Neuron (in vitro differentiated cells): Measurements from ENCODE around the gene WWC1.

Source experiments
- H2AFZ ChIP-seq: one replicate; pipeline ENCODE4 v1.6.1; 2013; ENCODE audit warnings: low read depth, mild to moderate bottlenecking, inconsistent platforms, low read length, moderate library complexity
- H3K27me3 ChIP-seq: one replicate; pipeline ENCODE4 v1.6.1; 2013; ENCODE audit warnings: low read length; ENCODE audit not compliant: insufficient read depth
- H3K36me3 ChIP-seq: one replicate; pipeline ENCODE4 v1.6.1; 2013; ENCODE audit warnings: low read length; ENCODE audit not compliant: insufficient read depth
- H3K4me1 ChIP-seq: one replicate; pipeline ENCODE4 v1.6.1; 2013; ENCODE audit warnings: low read length; ENCODE audit not compliant: insufficient read depth
- H3K4me3 ChIP-seq: 2 replicates; pipeline ENCODE4 v1.5.1; 2013; ENCODE audit warnings: mild to moderate bottlenecking, low read length, moderate library complexity
- H3K9me3 ChIP-seq: one replicate; pipeline ENCODE4 v1.6.1; 2013; ENCODE audit warnings: low read length

WWC1 gene

DNA sequence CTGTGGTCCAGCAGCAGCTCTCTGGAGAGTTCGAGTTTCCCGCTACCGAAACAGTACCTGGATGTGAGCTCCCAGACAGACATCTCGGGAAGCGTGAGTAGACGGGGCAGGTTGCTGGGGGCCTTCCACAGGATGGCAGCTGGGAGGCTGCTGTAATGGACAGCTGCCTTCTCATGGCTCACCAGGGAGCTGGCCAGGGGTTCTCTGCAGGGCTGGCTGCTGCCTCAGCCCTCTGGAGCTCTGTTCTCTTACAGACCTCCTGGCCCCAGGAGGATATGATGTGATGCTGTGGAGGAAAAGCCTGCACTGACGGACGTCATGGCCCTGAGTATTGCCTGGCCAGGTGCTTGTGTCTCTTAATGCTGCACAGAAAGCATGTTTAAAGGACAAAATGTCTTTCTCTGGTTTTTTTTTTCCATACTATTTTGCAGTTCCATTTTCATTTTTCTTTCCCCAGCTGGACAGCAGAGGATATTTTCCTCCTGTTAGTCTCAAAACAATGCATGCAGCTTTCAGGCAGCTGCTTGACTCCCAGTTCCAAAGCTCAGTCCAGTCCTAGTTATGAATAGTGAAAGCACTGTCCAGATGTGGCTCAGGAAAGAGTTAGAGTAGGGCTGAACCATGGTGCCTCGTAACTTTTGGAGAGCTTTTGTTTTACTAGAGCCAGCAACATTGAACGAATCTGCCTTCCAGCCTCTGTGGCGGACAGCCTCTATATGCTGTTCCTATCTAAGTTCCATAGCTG, 117.3 kb downstream of the WWC1 start:
- Histone ChIP-seq H3K4me3 (no peak overlapping the region), H3K9me3 (no peaks in the 10 kb centered on the region), H2AFZ (no peak overlapping the region), H3K27me3 (no peaks in the 10 kb centered on the region), H3K36me3 (peaks cover 51% of the 10 kb centered on the region), H3K4me1 (peaks cover 9% of the 10 kb centered on the region)

DNA sequence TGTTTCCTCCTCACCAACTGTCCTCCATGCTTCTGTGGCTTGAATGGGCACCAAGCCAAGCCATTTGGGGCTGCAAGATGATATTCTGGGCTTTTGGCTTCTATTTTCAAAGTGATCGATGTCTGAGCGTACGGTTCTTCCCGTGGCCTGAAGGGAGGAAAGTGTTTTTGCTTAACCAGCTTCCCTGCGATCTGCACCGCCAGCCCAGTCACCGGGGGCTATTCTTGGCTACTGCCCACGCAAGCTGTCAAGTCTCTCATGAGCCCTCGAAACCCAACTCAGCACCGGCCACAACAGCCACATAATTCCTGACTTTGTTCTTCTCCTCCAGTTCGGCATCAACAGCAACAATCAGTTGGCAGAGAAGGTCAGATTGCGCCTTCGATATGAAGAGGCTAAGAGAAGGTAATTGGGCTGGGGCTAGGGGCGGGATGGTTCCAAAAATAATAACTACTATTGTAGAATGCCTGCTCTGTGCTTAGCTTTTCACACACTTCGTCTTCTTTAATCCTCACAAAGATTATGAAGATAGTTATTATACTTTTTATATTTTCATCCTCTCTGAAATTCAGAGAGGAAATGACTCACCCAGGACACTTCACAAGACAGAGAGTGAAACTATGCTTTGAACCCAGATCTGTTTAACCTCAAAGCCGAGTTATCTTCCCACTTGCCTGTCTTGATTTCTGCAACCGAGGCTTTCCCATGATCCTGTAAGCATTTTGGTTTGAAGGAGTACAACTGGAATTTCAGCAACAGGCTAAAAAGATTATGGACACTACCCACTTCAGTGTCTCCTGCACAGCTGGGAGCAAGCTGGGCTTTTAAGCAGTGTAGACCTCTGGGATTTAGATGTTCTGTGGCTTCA, 118.4 kb downstream of the WWC1 start:
- H3K4me3 ChIP-seq: no peak overlapping the region

DNA sequence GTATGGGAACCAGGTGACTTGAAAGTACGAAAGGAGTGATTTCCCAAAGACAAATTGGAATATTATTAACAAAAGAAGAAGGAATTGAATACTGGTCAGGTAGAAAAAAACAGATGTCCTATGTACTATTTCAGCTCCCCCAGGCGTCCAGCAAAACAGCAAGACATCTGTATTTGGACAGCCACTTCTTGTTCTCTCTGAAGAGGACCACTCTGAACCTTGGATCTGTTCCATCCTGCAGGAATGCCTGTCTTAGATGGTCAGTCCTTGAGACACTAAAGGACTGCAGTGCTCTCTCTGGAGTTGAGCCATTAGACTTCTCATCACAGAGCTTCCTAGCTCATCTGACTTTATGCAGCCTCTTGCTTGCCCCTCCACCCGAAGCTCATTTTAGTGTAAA, 120.4 kb downstream of the WWC1 start:
- Histone ChIP-seq H3K4me3 (no peak overlapping the region), H3K27me3 (no peaks in the 10 kb centered on the region), H3K36me3 (peaks cover 59% of the 10 kb centered on the region), H3K4me1 (no peaks in the 10 kb centered on the region), H3K9me3 (no peaks in the 10 kb centered on the region), H2AFZ (no peak overlapping the region)

More for the DNA sequence above, 118.4 kb downstream of the WWC1 start:
- H2AFZ ChIP-seq: no peak overlapping the region
- no peaks in the 10 kb centered on the region for H3K27me3 ChIP-seq
- no peaks in the 10 kb centered on the region for H3K4me1 ChIP-seq
- H3K9me3 ChIP-seq: no peaks in the 10 kb centered on the region
- H3K36me3 ChIP-seq: peaks cover 58% of the 10 kb centered on the region

DNA sequence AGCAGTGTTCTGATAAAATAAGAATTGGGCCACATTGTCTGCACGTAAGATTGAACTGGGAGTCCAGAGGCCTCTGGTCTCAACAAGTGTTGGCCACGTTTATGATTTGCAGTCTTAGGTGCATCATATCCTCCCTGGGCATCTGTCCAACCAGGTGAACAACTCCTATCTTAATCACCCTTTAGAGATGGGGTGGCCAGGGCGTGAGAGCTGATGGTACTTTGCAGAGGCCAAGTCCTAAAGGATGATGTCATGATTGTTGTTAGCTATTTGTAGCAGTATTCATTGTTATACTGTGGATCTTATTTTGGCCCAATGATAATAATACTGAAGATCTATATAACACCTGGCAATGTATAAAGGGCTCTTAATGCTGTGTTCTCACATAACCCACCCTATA, 121.6 kb downstream of the WWC1 start:
- Histone ChIP-seq H3K27me3 (no peaks in the 10 kb centered on the region), H2AFZ (no peak overlapping the region), H3K36me3 (peaks cover 54% of the 10 kb centered on the region), H3K4me1 (no peaks in the 10 kb centered on the region), H3K4me3 (no peak overlapping the region), H3K9me3 (no peaks in the 10 kb centered on the region)

DNA sequence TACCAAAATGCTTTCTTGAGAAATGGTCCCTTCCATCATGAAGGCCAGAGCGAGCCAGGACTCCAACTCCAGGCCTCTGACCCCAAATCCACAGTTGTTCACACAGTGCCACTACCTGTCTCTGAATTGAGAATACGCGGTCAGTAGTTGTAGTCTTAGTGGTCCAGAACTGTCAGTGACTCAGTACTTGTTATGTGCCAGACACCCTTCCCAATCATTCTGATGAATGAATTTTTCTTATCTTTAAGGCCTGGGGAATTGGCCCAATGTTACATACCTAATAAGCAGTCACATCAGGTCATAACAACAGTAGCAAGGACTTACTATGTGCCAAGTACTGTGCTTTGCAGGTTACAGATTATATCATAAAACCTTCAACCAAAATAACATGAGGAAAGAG, 122.2 kb downstream of the WWC1 start:
- H3K9me3 ChIP-seq: no peaks in the 10 kb centered on the region
- peaks cover 54% of the 10 kb centered on the region for H3K36me3 ChIP-seq
- H3K27me3 ChIP-seq: no peaks in the 10 kb centered on the region
- H3K4me1 ChIP-seq: no peaks in the 10 kb centered on the region
- H3K4me3 ChIP-seq: no peak overlapping the region
- no peak overlapping the region for H2AFZ ChIP-seq

DNA sequence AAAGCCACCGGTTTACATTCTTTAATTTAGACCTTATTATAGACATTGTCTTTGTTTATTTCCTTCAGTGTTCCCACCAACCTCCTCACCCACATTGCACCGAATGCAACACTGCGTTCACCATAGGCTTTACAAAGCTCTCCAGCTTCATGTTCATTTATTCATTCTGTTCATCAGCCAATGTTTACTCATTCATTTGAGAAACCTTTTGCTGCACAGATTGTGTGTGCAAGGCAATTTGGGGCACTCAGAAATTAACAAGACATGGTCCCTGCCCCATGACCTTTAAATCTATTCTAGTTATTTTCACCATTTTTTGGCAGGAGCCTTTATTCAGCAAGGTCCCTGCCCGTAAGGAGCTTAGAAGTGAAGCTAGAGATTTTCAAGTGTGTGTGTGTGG, 124.0 kb downstream of the WWC1 start:
- Histone ChIP-seq H3K4me3 (no peak overlapping the region), H3K9me3 (no peaks in the 10 kb centered on the region), H3K36me3 (peaks cover 41% of the 10 kb centered on the region), H3K27me3 (no peaks in the 10 kb centered on the region), H2AFZ (no peak overlapping the region), H3K4me1 (no peaks in the 10 kb centered on the region)

DNA sequence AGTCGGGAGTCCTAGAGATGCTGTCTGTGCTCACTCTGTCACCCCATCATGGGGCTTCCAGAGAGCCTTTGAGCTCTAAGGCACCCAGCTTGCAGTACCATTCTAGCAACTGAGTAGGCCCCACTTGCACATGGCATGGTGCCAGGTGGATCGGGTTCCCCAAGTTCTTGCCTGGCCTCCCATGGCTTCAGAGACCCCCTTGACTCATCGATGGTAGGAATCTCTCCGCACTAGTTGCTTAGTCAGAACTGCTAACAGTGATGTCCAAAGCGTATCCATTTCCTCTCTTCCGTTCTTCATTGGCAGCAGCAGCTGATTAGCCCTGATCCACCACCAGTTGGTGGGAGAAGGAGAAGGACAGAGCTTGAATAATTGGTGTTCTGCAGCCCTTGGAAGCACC, 124.5 kb downstream of the WWC1 start:
- Histone ChIP-seq H3K9me3 (no peaks in the 10 kb centered on the region), H3K27me3 (no peaks in the 10 kb centered on the region), H3K4me1 (no peaks in the 10 kb centered on the region), H3K4me3 (no peak overlapping the region), H2AFZ (no peak overlapping the region), H3K36me3 (peaks cover 42% of the 10 kb centered on the region)

DNA sequence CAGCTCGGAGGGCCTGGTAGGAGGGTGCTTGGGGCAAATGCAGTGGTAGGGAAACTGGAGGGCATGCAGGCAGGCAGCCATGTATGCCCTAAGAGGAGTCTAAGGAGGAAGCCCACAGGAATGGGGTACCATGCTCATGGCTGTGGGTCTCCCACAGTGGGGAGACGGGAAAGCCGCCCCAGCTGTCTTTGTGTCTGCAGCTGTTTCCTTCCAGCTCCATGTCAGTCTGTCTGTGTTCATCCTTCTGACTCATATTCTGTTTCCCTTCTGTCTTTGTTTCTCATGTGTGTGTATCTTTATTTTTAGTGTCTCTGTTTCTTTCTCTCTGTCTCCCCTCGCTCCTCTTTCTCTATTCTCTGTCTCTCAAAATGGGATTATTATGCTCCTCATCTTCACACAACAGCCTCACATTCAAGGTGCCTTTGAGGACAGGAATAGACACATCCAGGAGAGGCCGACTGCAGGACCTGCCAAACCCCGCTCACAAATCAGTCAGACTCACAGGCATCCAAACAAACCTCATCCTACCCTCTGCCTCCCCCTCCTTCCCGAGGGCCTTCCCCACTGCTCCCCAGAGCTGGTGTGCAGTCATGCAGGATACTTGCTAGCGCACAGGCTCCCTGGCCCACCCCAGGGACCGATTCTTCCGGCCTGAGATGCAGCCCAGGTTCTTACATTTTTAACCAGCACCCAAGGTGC, 126.4 kb downstream of the WWC1 start:
- Histone ChIP-seq H2AFZ (no peak overlapping the region), H3K4me3 (no peak overlapping the region), H3K27me3 (no peaks in the 10 kb centered on the region)

DNA sequence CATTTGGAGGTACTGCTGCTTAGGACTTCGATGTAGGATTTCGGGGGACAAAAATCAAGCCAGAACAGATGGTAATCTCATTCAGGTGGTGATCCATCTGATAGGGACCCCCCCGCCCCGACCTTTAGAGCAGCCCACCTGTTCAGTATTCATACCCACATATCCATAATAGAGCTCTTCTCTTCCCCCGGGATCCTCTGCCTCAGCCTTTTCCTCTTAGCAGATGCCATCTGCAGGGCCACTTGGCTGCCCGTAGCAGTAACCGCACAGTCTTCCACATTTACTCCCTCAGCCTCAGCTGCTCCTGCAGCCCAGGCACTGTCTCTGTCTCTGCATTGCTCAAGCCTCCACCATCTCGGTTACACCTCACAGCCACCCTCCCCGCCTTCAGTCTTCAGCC, 129.0 kb downstream of the WWC1 start:
- H3K4me1 ChIP-seq: no peaks in the 10 kb centered on the region

More for the DNA sequence above, 126.4 kb downstream of the WWC1 start:
- H3K4me1 ChIP-seq: no peaks in the 10 kb centered on the region
- peaks cover 39% of the 10 kb centered on the region for H3K36me3 ChIP-seq
- no peaks in the 10 kb centered on the region for H3K9me3 ChIP-seq

DNA sequence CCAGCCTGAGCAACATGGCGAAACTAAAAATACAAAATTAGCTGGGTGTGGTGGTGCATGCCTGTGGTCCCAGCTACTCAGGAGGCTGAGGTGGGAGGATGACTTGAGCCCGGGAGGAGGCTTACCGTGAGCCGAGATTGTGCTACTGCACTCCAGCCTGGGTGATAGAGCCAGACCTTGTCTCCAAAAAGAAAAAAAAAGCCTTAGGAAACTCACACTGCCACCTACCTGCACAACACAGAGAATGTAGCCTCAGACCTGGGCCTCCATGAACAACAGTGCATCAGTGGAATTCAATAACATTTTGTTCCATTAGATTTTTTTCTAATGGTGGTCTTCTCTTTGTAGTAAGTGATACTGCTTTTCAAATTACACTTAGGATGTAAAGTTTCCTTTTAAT, 131.0 kb downstream of the WWC1 start:
- Histone ChIP-seq H2AFZ (no peak overlapping the region), H3K4me3 (no peak overlapping the region), H3K9me3 (no peaks in the 10 kb centered on the region), H3K4me1 (no peaks in the 10 kb centered on the region), H3K36me3 (peaks cover 37% of the 10 kb centered on the region), H3K27me3 (no peaks in the 10 kb centered on the region)

More for the DNA sequence above, 129.0 kb downstream of the WWC1 start:
- no peaks in the 10 kb centered on the region for H3K27me3 ChIP-seq
- no peak overlapping the region for H3K4me3 ChIP-seq
- peaks cover 42% of the 10 kb centered on the region for H3K36me3 ChIP-seq
- no peak overlapping the region for H2AFZ ChIP-seq
- H3K9me3 ChIP-seq: no peaks in the 10 kb centered on the region

DNA sequence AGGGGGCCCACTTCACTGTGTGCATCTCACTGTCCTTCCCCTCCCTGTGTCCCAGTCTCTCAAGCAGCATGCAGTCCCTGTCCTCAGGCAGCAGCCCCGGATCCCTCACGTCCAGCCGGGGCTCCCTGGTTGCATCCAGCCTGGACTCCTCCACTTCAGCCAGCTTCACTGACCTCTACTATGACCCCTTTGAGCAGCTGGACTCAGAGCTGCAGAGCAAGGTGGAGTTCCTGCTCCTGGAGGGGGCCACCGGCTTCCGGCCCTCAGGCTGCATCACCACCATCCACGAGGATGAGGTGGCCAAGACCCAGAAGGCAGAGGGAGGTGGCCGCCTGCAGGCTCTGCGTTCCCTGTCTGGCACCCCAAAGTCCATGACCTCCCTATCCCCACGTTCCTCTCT, 132.0 kb downstream of the WWC1 start:
- Histone ChIP-seq H3K27me3 (no peaks in the 10 kb centered on the region), H3K4me3 (no peak overlapping the region), H2AFZ (no peak overlapping the region)

DNA sequence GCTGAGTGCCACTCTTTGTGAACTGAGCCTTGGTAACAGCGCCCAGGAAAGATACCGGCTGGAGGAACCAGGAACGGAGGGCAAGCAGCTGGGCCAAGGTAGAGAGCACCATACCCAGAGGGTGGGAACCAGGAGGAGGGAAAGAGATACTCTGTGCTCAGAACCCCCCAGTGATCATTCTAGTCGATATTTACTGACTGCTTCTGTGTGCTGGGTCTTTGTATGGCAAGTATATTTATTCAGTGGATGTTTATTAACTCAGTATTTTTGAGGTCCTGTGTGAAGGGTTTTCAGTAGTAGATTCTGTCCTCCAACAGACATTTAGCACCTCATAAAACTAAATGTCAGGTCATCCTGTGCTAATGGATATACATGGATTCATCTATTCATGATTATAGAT, 132.5 kb downstream of the WWC1 start:
- H3K4me3 ChIP-seq: no peak overlapping the region
- no peaks in the 10 kb centered on the region for H3K27me3 ChIP-seq
- peaks cover 36% of the 10 kb centered on the region for H3K36me3 ChIP-seq
- no peak overlapping the region for H2AFZ ChIP-seq
- H3K4me1 ChIP-seq: no peaks in the 10 kb centered on the region
- no peaks in the 10 kb centered on the region for H3K9me3 ChIP-seq

More for the DNA sequence above, 132.0 kb downstream of the WWC1 start:
- H3K4me1 ChIP-seq: no peaks in the 10 kb centered on the region
- no peaks in the 10 kb centered on the region for H3K9me3 ChIP-seq
- H3K36me3 ChIP-seq: peaks cover 33% of the 10 kb centered on the region
